ENCODE measurements around the gene ZIC2. TPM values are rescaled to one million over a fixed set of nuclear protein-coding genes. Genes with fewer than 3 reads are reported as not detected.
"Not testable (repeated sequence)": the region's sequence is repeated elsewhere in the genome, so short reads cannot be mapped to it uniquely, and the experiment has no call there.

ZIC2 gene
- total RNA-seq, 1 experiment from 2014 or later: 4.4 TPM

GRCh38 chr13:99997702-99998214, 16.2 kb downstream of the ZIC2 start:
- no peak for DNase-seq (ENCODE audit: low read depth)

- no peak for DNase-seq (ENCODE audit: low read depth)
Measured at GRCh38 chr13:99998261-99998660, 16.7 kb downstream of the ZIC2 start.

- no peak for DNase-seq (ENCODE audit: low read depth)
Measured at GRCh38 chr13:100014621-100015020, 33.0 kb downstream of the ZIC2 start.

GRCh38 chr13:100019780-100020356, 38.3 kb downstream of the ZIC2 start:
- no peak for DNase-seq (ENCODE audit: low read depth)

- DNase-seq (ENCODE audit: low read depth): no peak
Measured at GRCh38 chr13:100022798-100023197, 41.2 kb downstream of the ZIC2 start.

GRCh38 chr13:100024023-100024422, 42.4 kb downstream of the ZIC2 start:
- DNase-seq (ENCODE audit: low read depth): no peak

GRCh38 chr13:100029933-100030332, 48.3 kb downstream of the ZIC2 start:
- DNase-seq (ENCODE audit: low read depth): no peak

GRCh38 chr13:100032642-100033041, 51.1 kb downstream of the ZIC2 start:
- DNase-seq (ENCODE audit: low read depth): not testable (repeated sequence)

GRCh38 chr13:100035936-100036335, 54.4 kb downstream of the ZIC2 start:
- DNase-seq (ENCODE audit: low read depth): no peak

Other genes starting within 250 kb of the ZIC2 start
- 1.2 and 1.8 TPM in 2 replicates for gene ZIC5, start 10.0 kb upstream of the ZIC2 start, total RNA-seq (2014; rRNA removed; shearing (Covaris generic))
- gene PCCA, start 107.3 kb downstream of the ZIC2 start, total RNA-seq (2014; rRNA removed; shearing (Covaris generic)): 9.2 and 17.0 TPM in 2 replicates